ENCODE measurements around the gene EXOC2. TPM values are rescaled to one million over a fixed set of nuclear protein-coding genes. Genes with fewer than 3 reads are reported as not detected.

Gene EXOC2
- total RNA-seq, 1 experiment from 2014 or later = 24.5 TPM

- no peaks in the 10 kb centered on the region for H3K4me1 ChIP-seq (ENCODE audit: control insufficient read depth in 1 of 2, insufficient read depth in 2 of 2, low read length in 2 of 2)
- no peak for DNase-seq (ENCODE audit: low read depth, low spot score)
- no peak for ATAC-seq
- no peak overlapping the region for H3K27ac ChIP-seq (ENCODE audit: low read depth, low read length)
- ChIA-PET POLR2A (no interaction called here), RAD21 (ENCODE audit: low non-redundant PET in 1 of 2, low total read pairs in 2 of 2, uncharacterized antibody in 2 of 2, unreplicated experiment in 2 of 2) (no interaction called here), CTCF (no interaction called here)
- no peaks in the 10 kb centered on the region for H4K20me1 ChIP-seq (ENCODE audit: insufficient read depth)
- no peaks in the 10 kb centered on the region for H3K9me2 ChIP-seq (ENCODE audit: insufficient read depth)
- no peaks in the 10 kb centered on the region for H3K27me3 ChIP-seq (ENCODE audit: insufficient read depth, low read length)
- H3K9me3 ChIP-seq (ENCODE audit: control insufficient read depth in 1 of 2, insufficient read depth in 1 of 2, low read depth in 1 of 2, low read length in 2 of 2) = no peaks in the 10 kb centered on the region
- intact Hi-C loops (cut with micrococcal nuclease) = no loop called here
- no peak overlapping the region for H3K4me3 ChIP-seq (replicated peaks in 1 of 2; ENCODE audit: low read depth in 1 of 2, low read length in 2 of 2)
- no peak overlapping the region for H2AFZ ChIP-seq (ENCODE audit: low read depth, low read length, poor library complexity, severe bottlenecking)
- no peak for TF ChIP-seq ZNF274 (IDR thresholded peaks at IDR 0.05; ENCODE audit: low read depth, low read length)
- no peak for TF ChIP-seq ELF1 (IDR thresholded peaks at IDR 0.05; ENCODE audit: borderline replicate concordance, low read depth)
- no peak for TF ChIP-seq CEBPB (IDR thresholded peaks at IDR 0.05; ENCODE audit: low read depth)
- no peak for TF ChIP-seq ZBTB33 (IDR thresholded peaks at IDR 0.05; ENCODE audit: extremely low read depth, insufficient replicate concordance, low read length)
- no peak for TF ChIP-seq SRF (IDR thresholded peaks at IDR 0.05; ENCODE audit: low read depth)
- TF ChIP-seq YY1 (IDR thresholded peaks at IDR 0.05; ENCODE audit: extremely low read depth, insufficient replicate concordance, low read depth, low read length) = no peak
- no peak for TF ChIP-seq MAX (IDR thresholded peaks at IDR 0.05)
- no peak for TF ChIP-seq ZFX (IDR thresholded peaks at IDR 0.05)
- no peak for TF ChIP-seq ATF3 (IDR thresholded peaks at IDR 0.05)
- H3K9ac ChIP-seq (ENCODE audit: low read length) = no peak overlapping the region
- no peaks in the 10 kb centered on the region; a peak in 1 of 4 replicates for H3K36me3 ChIP-seq (ENCODE audit: control insufficient read depth in 1 of 2, insufficient read depth in 2 of 2, low read length in 2 of 2)
- no peak overlapping the region for H3K4me2 ChIP-seq (ENCODE audit: low read length)
- no TSS peak for BruUV-seq (replicated peaks)
- H3K79me2 ChIP-seq (ENCODE audit: insufficient read depth, low read length) = no peaks in the 10 kb centered on the region
Measured at GRCh38 chr6:563863-564262, 129.1 kb downstream of the EXOC2 start.

Measured in HCT116 (cell line).